Osteocyte (in vitro differentiated cells): ENCODE data around the gene SH3PXD2B. TPM values are rescaled to one million over a fixed set of nuclear protein-coding genes. Genes with fewer than 3 reads are reported as not detected.

Experiments used
- DNase-seq: peaks from one replicate; pipeline ENCODE4 v3.0.0; 2021; ENCODE audit warnings: mixed read lengths; ENCODE audit not compliant: unreplicated experiment; ENCODE audit errors: extremely low spot score
- H3K27ac Mint-ChIP-seq: one replicate; pipeline ENCODE4 v1.8.0; 2021; ENCODE audit warnings: mild to moderate bottlenecking, mixed read lengths; ENCODE audit not compliant: unreplicated experiment
- H3K27me3 Mint-ChIP-seq: one replicate; pipeline ENCODE4 v1.8.0; 2021; ENCODE audit warnings: mixed read lengths; ENCODE audit not compliant: unreplicated experiment
- H3K36me3 Mint-ChIP-seq: one replicate; pipeline ENCODE4 v1.8.0; 2021; ENCODE audit warnings: mixed read lengths; ENCODE audit not compliant: unreplicated experiment
- H3K4me1 Mint-ChIP-seq: one replicate; pipeline ENCODE4 v1.8.0; 2021; ENCODE audit warnings: mixed read lengths; ENCODE audit not compliant: unreplicated experiment
- H3K4me3 Mint-ChIP-seq: one replicate; pipeline ENCODE4 v1.8.0; 2021; ENCODE audit warnings: mild to moderate bottlenecking, moderate library complexity, mixed read lengths; ENCODE audit not compliant: unreplicated experiment
- H3K9me3 Mint-ChIP-seq: one replicate; pipeline ENCODE4 v1.8.0; 2021; ENCODE audit warnings: mixed read lengths; ENCODE audit not compliant: unreplicated experiment
- CTCF ChIP-seq: fragments of 200-600 bp; sonication (generic); IDR thresholded peaks from 2 replicates; pipeline ENCODE4 v1.5.0; 2021; ENCODE audit warnings: antibody characterized with exemption, mild to moderate bottlenecking, moderate library complexity
- total RNA-seq: library from RNA; stranded (reverse); gene quantifications from 2 replicates; pipeline ENCODE4 v1.2.1, GENCODE V29; 2021

Gene SH3PXD2B
- total RNA-seq, 1 donor from 2014 or later, result 114 TPM

GRCh38 chr5:172348084-172348483, 106.2 kb downstream of the SH3PXD2B start:
- Mint-ChIP-seq H3K27me3 (no peaks in the 10 kb centered on the region), H3K9me3 (no peaks in the 10 kb centered on the region), H3K36me3 (peaks cover 80% of the 10 kb centered on the region), H3K27ac (no peak overlapping the region), H3K4me3 (no peak overlapping the region), H3K4me1 (peaks cover 2% of the 10 kb centered on the region)
- DNase-seq, result no peak
- TF ChIP-seq CTCF, result no peak

DNA sequence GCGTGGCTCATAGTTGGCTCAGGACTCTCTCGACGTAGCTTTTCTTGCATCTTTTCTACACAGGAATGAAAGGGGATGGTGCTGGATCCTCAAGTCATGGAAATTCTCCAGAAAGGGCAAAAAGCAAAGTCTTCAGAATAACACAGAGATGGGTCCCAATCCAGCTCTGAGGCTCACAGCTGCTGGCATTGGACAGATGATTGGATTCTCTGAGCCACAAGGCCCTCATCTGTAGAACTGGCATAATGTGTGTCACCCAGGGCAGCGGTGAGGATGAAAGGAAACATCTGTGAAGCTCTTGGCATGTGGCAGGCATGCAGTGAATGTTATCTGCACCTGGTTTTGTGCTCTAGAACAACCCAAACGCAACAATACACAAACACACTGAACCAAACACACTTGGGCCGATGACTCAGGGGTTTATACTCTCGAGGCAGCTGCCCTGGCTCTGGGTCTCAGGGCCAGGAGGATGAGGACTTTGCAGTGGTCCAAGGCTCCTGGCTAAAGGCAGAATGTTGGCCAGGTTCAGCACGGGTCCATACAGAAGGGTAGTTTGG, 106.8 kb downstream of the SH3PXD2B start:
- H3K4me1 Mint-ChIP-seq, result peaks cover 2% of the 10 kb centered on the region

GRCh38 chr5:172345881-172346280, 108.4 kb downstream of the SH3PXD2B start:
- no peak for DNase-seq
- no peak for TF ChIP-seq CTCF
- no peaks in the 10 kb centered on the region for H3K9me3 Mint-ChIP-seq
- no peaks in the 10 kb centered on the region for H3K27me3 Mint-ChIP-seq
- H3K4me3 Mint-ChIP-seq, result no peak overlapping the region
- peaks cover 80% of the 10 kb centered on the region for H3K36me3 Mint-ChIP-seq
- H3K27ac Mint-ChIP-seq, result no peak overlapping the region
- peaks cover 2% of the 10 kb centered on the region for H3K4me1 Mint-ChIP-seq

More for the DNA sequence above, 106.8 kb downstream of the SH3PXD2B start:
- DNase-seq, result no peak
- Mint-ChIP-seq H3K36me3 (peaks cover 80% of the 10 kb centered on the region), H3K27ac (no peak overlapping the region), H3K27me3 (no peaks in the 10 kb centered on the region), H3K4me3 (no peak overlapping the region), H3K9me3 (no peaks in the 10 kb centered on the region)
- TF ChIP-seq CTCF, result no peak

- Mint-ChIP-seq H3K9me3 (no peaks in the 10 kb centered on the region), H3K27ac (peak overlapping the region; percentile 16), H3K36me3 (peaks cover 81% of the 10 kb centered on the region), H3K27me3 (no peaks in the 10 kb centered on the region), H3K4me1 (peaks cover 2% of the 10 kb centered on the region), H3K4me3 (no peak overlapping the region)
- no peak for DNase-seq
- TF ChIP-seq CTCF, result no peak
Measured at GRCh38 chr5:172344855-172345409, 109.4 kb downstream of the SH3PXD2B start.

DNA sequence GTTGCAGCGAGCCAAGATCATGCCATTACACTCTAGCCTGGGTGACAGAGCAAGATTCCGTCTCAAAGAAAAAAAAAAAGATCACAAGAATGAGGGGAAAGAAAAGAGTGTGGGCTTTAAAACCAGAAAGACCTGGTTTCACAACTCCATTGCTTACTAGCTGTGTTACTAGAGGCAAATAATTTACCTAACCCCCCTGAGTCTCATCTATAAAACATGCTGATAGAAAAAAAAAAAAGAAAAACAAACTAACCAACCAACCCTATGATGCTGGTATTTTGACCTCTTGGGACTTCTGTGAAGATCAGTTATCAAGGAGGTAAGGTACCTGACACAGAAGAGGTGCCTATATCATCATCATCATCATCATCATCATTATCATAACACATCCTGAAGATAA, 110.6 kb downstream of the SH3PXD2B start:
- Mint-ChIP-seq H3K27me3 (no peaks in the 10 kb centered on the region), H3K4me1 (peaks cover 2% of the 10 kb centered on the region), H3K36me3 (peaks cover 80% of the 10 kb centered on the region), H3K4me3 (no peak overlapping the region), H3K27ac (no peak overlapping the region), H3K9me3 (no peaks in the 10 kb centered on the region)
- no peak for DNase-seq
- no peak for TF ChIP-seq CTCF
